ENCODE data around the gene MEF2C.
"Not testable (repeated sequence)": the region's sequence is repeated elsewhere in the genome, so short reads cannot be mapped to it uniquely, and the experiment has no call there.

The MEF2C gene

DNA sequence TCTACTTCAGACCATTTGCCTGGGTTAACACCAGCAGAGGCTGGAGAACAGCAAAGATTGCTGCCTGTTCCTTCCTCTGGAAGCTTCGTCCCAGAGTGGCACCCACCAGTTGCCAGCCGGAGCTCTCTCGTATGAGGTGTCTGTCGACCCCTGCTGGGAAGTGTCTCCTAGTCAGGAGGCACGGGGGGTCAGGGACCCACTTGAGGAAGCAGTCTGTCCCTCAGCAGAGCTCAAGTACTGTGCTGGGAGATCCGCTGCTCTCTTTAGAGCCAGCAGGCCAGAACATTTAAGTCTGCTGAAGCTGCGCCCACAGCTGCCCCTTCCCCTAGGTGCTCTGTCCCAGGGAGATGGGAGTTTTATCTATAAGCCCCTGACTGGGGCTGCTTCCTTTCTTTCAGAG is 84.1 kb downstream of the MEF2C start:
- DNase-seq = not testable (repeated sequence)

GRCh38 chr5:88793797-88794196 is 89.2 kb downstream of the MEF2C start:
- DNase-seq = not testable (repeated sequence)

DNA sequence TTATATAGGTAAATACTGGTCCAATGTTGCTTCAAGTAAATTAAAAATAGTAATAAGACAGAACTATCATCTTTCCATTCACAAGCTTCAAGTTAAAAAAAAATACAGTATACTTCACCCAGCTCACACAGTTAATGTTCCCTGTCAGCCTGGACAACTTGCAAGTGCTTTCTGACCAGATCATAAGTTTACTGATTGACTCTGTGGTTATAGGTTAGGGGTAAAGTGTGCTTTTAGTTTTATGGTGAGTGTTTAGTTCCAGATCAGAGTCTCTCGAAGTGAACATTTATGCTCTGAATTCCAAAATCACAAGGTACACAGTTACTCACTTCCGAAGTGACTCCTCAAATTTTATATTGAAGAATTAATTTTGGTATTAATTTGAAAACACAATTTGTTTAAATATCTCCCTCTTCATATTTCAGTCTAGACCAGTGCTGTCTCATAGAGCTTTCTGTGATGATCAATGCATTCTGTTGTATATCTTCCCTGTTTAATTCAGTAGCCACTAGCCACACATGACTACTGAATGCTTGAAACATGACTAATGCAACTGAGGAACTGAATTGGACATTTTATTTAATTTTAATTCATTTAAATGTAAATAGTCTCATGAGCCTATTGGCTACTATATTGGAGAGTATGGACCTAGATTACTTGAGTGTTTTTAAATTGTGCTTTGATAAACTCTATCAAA is 90.7 kb downstream of the MEF2C start:
- DNase-seq = no peak

GRCh38 chr5:88787856-88788255 is 95.1 kb downstream of the MEF2C start:
- DNase-seq = no peak

- no peak for DNase-seq
Measured at GRCh38 chr5:88786789-88787188, 96.2 kb downstream of the MEF2C start.

DNA sequence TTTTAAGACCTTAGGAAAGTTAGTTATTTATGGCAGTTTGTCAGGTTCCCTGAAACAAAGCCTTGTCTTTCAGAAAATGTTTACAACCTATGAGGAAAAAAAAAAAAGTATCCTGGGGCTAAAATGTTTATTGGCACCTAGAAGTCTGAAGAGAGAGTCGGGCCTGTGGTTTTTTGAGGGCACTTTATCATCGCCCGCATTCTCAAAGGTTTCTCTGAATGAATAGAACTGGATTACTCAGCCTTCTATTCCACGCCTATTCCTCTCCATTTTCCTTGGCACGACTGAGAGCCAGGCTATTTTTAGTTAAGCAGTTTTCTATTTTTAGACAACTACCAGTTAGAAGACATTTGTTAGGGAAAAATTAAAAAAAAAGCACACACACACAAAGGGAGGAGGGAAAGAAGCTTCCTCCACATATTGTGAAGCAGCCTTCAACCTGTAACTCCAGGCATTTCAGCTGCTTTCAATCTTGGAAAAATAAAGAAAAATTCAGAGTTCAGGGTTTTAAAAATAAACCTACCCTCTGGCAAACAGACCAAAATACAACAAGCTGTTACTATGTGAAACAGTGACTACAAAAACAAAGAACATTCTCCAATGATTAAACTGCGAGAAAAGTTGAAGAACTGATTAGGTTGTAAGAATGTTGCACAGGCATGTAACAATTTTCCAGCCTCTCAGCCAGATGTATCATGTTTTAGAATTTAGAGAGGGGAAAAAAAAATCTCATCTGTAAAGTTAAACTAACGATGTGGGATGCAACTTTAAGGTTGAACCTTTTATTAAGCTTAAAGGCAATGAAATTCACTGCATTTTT is 97.0 kb downstream of the MEF2C start:
- peak; percentile 36 for DNase-seq

- DNase-seq = no peak
Measured at GRCh38 chr5:88782571-88782970, 100.4 kb downstream of the MEF2C start.

DNA sequence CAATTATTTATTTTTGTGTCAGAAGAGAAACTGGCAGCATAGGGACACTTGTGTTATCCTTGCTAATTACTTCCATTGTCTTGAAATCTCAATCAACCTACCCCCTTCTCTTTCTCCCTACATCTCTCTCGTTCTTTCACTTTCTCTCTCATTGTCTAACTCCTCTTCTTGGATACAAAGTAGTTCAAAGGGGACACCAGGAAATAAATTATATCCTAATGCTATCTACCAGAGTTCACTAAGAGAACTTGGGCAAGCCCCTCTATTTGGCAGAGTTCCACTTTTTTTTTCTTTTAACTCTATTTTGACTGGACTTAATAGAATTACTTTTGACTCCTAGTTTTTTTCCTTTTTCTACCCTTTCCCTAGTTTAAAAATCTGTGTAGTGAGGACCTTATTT is 102.2 kb downstream of the MEF2C start:
- DNase-seq = no peak

- no peak for DNase-seq
Measured at GRCh38 chr5:88778736-88779135, 104.2 kb downstream of the MEF2C start.

GRCh38 chr5:88776692-88777091 is 106.3 kb downstream of the MEF2C start:
- no peak for DNase-seq

- DNase-seq = no peak
Measured at GRCh38 chr5:88772831-88773230, 110.2 kb downstream of the MEF2C start.

GRCh38 chr5:88772047-88772446 is 110.9 kb downstream of the MEF2C start:
- DNase-seq = no peak

GRCh38 chr5:88770276-88771257 is 112.4 kb downstream of the MEF2C start:
- no peak for DNase-seq

DNA sequence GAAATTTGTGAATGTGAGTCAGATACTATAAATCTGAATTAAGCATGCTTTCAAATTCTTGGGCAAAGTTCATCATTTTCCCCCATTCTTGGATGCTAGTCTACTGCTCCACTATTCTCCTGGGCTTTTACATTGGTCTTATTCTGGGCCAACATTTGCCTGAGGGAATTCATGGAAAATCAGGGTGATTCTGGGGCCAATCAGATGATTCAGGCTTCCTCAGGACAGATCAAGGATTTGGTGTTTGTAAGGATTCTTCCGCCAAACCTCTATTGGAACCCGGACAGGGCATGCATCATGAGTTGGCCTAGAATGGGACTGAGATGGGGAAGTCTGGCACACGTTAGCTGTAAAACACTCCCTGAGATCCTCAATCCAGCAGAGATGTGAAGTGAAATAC is 113.8 kb downstream of the MEF2C start:
- DNase-seq = no peak

DNA sequence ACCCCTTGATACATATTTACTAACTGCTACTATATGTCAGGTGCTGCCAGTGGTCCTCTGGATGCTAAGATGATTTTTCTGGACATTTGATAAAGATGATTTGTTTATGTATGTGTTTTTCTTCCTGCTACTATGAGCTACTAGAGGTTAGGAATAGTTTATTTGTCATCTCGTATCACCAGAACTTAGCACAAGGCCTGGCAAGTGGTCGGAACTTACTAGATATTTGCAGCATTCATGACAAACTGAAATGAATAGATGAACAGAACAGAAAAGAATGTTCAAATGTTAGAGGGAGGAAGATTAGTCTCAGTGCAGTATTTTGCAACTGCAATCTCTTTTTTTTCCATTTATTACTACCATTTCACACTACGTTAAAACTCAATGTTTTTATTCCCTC is 114.6 kb downstream of the MEF2C start:
- DNase-seq = no peak

DNA sequence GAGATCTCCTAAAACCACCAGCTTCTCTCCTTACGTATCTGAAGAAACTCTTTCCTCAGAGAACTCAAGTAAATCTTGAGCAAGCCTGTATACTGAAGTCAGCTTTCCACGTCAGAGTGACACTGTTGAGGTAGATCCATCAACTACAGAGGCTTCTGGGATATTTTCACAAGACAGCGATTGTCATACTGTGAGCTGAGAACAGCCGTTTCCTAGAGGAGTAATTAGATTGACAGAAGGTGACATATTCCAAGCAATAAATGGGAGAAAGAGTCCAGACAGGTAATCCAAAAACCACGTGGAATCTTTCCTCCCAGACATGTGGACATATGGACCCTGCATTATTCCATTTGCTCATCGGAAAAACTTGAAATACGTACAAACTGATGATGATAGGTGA is 117.2 kb downstream of the MEF2C start:
- DNase-seq = no peak

DNA sequence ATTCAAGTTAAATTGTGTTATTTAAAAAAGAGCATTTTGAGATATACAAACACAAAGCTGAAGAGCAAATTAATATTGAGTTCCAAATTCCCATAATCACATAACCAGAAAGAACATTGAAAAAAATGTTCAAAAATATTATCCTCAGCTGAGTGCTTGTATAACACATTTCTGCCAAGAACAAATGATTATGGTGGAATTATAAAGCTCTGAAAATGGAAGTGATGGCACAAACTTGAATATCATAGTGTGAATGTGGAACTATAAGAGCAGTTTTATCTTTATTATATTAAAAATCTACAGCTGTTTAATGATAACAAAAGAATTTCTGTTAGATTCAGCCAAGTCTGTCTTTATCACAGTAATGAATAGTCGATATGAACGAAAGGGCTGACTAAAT is 117.8 kb downstream of the MEF2C start:
- DNase-seq = no peak

DNA sequence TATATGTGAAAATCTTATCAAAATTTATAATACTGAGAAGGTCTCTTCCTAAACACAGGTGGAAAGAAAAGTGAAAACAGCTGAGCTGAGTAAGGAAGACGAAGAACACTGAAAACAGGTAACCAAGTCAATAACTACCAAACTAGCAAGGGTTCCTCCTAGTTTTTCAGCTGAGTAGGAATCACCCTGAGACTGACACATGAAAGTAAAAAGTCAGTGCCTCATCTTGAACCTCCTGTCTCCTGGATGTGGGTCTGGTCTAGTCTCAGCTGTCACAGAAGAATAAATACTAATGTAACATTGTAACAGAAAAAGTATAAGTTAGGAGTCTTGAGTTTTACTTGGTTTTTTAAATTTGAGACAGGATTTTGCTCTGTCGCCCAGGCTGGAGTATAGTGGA is 121.0 kb downstream of the MEF2C start:
- DNase-seq = no peak

- no peak for DNase-seq
Measured at GRCh38 chr5:88761269-88761850, 121.6 kb downstream of the MEF2C start.

- DNase-seq = no peak
Measured at GRCh38 chr5:88760527-88760926, 122.5 kb downstream of the MEF2C start.

DNA sequence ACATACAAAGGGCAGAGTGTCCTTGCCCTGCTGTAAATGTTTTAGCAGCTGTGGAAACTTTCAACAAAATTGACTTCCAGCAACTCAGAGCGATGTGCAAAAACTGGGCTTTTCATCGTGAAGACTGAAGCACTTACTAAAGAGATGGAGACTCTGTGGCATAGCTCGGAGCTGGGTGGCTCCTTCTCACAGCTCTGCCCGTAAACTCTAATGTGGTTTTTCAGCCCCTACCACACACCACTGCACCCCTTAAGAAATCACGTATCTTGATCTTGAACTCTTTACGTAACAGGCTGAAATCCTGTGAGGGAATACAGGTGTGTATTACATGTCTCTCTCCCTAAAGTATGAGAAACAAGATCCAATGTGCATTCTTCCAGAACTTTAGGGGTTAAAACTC is 124.4 kb downstream of the MEF2C start:
- DNase-seq = no peak

DNA sequence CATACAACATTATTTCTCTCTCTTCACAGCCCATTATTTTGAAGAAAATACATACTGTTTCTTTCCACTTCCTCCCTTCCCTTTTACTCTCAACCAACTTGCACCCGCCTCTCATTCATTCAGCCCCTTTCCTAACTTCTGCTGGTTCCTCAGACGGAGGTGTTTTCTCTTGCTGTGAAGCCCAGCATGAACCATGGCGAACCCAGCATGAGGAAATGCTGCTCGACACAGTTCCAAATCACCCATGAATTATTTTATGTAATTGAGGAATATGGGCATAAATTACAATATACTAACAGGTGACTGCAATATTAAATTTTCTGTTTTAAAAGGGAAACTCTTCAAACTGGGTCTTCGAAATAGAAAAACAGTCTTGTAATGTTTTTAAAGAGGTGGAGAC is 124.8 kb downstream of the MEF2C start:
- no peak for DNase-seq

GRCh38 chr5:88756953-88757352 is 126.0 kb downstream of the MEF2C start:
- no peak for DNase-seq
